Retinal pigment epithelial cell (primary cell): ENCODE results near the gene SMAD6.
"Not testable (repeated sequence)": the region's sequence is repeated elsewhere in the genome, so short reads cannot be mapped to it uniquely, and the experiment has no call there.

Experiments used
- DNase-seq: peaks from one replicate; pipeline ENCODE4 v3.0.0-alpha.2; 2010; ENCODE audit warnings: low read depth
- H3K4me3 ChIP-seq: 2 replicates; pipeline ENCODE4 v1.5.1; 2011; ENCODE audit warnings: mild to moderate bottlenecking, low read length, control low read depth, moderate library complexity
- TF ChIP-seq, protein P1 (sequence below): conservative IDR thresholded peaks from 2 replicates; pipeline ENCODE4 v1.5.1; 2011; ENCODE audit warnings: low read depth, low read length, control low read depth, inconsistent platforms

The SMAD6 gene

DNA sequence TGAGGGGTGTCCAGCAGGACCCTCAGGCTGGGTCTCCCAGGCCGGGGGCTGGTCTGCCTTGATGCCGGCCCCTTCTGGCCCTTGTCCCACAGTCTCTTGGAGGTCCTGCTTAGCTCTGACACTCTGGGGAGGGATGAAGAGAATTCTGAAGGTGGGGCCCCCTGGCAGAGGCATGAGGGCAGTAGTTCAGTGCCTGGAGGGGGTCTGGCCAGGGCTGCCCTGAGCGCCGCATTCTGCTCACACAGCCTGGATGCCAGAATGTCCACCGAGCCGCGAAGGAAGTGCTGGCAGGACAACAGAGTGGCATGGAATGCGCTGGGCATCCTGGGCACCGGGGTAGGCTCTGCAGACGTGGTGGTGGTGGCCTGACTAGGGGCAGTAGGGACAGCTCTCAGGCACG is 55.5 kb downstream of the SMAD6 start:
- DNase-seq = no peak
- TF ChIP-seq, protein P1, sequence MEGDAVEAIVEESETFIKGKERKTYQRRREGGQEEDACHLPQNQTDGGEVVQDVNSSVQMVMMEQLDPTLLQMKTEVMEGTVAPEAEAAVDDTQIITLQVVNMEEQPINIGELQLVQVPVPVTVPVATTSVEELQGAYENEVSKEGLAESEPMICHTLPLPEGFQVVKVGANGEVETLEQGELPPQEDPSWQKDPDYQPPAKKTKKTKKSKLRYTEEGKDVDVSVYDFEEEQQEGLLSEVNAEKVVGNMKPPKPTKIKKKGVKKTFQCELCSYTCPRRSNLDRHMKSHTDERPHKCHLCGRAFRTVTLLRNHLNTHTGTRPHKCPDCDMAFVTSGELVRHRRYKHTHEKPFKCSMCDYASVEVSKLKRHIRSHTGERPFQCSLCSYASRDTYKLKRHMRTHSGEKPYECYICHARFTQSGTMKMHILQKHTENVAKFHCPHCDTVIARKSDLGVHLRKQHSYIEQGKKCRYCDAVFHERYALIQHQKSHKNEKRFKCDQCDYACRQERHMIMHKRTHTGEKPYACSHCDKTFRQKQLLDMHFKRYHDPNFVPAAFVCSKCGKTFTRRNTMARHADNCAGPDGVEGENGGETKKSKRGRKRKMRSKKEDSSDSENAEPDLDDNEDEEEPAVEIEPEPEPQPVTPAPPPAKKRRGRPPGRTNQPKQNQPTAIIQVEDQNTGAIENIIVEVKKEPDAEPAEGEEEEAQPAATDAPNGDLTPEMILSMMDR = no peak
- H3K4me3 ChIP-seq = no peak overlapping the region

DNA sequence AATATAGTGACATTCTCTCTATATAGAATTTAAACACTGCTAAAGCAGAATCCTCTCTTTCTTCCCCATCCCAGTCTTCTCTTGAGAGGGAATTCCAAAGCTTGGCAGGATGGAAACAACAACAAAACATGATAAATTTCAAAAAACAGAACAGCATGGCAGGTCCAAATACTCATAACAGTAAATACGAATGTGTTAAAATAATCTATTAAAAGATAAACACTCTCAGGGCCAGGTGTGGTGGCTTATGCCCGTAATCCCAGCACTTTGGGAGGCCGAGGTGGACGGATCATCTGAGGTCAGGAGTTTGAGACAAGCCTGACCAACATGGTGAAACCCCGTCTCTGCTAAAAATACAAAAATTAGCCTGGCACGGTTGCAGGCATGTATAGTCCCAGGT is 56.2 kb downstream of the SMAD6 start:
- not testable (repeated sequence) for DNase-seq

DNA sequence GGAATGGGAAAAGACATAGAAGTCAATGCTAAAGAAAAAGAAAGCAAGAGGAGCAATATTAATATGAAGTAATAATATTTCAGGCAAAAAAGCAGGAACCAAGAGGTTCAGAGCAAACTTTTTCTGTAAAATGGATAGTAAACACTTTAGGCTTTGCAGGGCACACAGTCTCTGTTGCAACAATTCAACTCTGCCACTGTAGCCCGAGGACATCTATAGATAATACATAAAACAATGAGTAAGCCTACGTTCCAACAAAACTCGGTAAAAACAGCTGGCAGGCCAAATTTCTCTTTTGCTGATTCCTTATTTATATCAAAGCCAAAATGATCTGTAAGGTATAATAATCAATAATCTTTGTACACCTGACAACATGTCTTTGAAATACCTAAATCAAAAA is 56.8 kb downstream of the SMAD6 start:
- DNase-seq = no peak
- TF ChIP-seq, protein P1 = no peak
- no peak overlapping the region for H3K4me3 ChIP-seq

More for the DNA sequence above, 56.2 kb downstream of the SMAD6 start:
- H3K4me3 ChIP-seq = not testable (repeated sequence)

DNA sequence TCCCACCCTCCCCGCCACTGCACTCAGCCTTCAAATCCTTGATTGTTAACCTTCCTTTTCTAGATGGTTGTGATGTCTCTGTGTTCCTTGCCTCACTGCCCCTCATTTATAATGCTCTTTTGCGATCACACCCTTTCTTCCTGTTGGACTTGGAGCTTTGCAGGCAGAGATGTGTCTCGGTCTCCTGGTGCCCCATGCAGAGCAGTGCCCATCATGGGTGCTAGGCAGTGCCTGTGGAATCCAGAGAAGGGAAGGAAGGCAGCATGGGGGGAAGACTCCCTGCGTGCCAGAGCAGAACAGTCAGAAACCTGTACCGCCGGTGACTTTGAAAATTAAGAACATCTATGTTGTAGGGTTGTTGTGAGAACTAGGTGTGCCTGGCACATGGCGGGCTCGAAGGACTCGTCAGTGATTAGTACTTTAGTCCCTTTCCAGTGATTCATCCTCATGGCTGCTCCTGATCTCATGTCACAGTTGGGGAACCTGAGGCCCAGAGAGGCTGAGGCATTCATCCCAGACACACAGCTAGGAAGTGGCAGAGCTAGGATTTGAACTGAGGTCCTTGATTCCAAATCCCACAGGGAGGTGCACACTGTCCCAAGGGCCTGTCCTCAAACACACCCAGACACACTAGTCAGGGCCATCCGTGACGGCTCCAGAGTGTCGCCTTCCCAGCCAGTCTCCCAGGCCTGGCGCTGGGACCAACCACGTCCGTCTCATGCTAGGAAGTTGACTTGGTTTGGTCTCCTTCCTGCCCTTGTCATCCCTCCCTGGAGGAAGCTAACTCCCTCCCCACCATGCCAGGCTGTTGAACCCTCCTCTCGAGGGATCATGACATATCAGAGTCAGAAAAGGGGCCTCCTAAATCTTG is 58.3 kb downstream of the SMAD6 start:
- TF ChIP-seq, protein P1 = no peak
- DNase-seq = no peak
- no peak overlapping the region for H3K4me3 ChIP-seq

DNA sequence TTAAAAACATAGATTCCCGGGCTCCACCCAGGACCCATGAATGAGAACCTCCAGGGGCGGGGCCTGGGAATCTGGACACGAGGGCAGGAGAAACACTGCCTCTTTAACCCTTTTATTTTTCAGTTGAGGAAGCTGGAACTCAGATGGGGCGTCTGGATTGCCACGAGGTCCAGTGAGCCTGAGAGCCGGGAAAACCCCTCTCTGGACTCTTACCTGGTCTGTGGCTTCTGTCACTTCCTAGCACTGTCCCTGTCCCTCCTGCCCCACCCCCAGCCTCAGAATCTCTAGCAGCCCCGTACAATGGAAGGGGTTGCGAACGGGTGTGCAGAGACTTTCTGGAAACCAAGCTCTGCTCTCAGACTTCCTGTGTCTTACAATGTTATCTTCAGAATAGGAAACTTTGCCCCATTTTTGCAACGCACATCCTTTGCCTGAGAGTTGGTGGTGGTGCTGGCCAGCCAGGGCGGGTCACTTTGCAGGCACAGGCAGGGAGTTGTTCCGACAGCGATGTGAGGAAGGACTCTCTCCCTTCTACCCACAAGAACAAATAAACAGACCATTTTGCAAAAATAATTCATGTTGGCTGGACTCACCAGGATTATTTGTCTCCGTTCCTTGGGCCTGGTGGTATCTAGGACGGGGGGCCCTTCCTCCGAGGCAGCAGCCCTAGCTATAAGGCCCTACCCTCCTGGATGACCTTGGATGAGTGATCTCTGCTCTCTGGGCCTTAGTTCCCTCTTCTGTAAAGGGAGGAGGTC is 59.1 kb downstream of the SMAD6 start:
- no peak overlapping the region for H3K4me3 ChIP-seq
- no peak for DNase-seq
- TF ChIP-seq, protein P1 = no peak

DNA sequence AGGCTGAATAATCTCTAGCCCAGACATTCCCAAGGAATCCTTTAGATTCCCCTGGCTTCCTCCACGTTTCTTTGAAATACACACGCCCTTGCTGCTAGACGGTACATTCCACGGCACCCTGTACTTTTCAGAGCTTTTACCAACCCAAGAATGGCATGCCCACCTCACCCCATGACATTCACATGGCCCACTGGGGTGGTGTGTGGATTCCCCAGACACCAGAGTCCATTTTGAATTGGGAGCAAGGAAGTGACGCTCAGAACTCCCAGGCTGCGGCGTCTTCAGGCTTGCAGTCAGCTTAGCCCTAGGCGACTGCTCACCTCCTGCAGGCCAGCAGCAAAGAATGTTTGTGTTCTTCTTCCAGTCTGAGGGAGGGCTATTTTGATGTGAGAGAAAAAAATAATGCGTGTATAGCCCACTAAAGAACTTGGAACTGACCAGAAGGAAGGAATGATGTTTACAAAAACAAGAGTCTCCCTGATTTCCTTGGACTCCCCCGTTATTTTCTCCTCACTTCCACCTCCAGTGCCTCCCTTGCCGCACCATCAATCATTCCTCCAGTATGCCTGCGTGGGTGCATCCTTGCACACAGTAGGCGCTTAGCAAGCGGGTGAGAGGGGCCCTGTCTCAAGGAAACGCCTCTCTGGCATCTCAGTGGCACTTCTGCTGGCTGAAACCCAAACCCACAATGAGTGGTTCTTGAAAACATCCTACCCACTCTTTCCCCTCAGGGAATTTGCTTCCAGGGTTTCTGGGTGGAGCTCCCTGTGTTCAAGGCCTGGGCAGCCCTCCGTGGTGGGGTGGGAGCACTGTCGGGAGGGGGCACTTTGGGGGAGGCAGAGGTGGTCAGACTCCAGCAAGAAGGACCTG is 59.9 kb downstream of the SMAD6 start:
- TF ChIP-seq, protein P1 = no peak
- no peak overlapping the region for H3K4me3 ChIP-seq
- DNase-seq = no peak
